Heart left ventricle (tissue), 13 donors: ENCODE measurements around the gene KRT9.

ENCODE experiments used
- CTCF ChIP-seq, 12 donors: fragments of 200-600 bp; sonication (generic) in 4 of 12; IDR thresholded peaks; one replicate each; pipeline versions ENCODE4 v1.5.0 to v1.8.0; 2018 to 2022; ENCODE audit warnings: antibody characterized with exemption in 12 of 12, mild to moderate bottlenecking in 5 of 12
- POLR2A ChIP-seq, 2 donors: fragments of 450-650 bp; IDR thresholded peaks; one replicate each; pipeline ENCODE4 v1.6.1; 2017; ENCODE audit warnings: antibody characterized with exemption in 2 of 2, mild to moderate bottlenecking in 2 of 2, moderate library complexity in 2 of 2
- donor health status: ischemic (EF 13 %, LVEDD 7.1; RV severe dilation, severe dysfunction).
- donor health status: DM: no; HTN: yes; CAD: no.
- donor health status: DM: no; HTN: no; CAD: no.
- donor health status: ischemic (EF 25% LVEDD 6.9; RV normal size, moderate dysfunction).
- donor health status: ischemic (EF 25% LVEDD 5.7; RV mildly dilated, moderate dysfunction).
- donor health status: ischemic (EF 35%, LVEDD 5.7; RV mildly dilated, moderate dysfunction).
- donor health status: nonischemic (EF 11% LVEDD 7.7; RV severe dilation, severe dysfunction).
- donor health status: DM: yes; HTN: yes; CAD: no.
- donor health status: PGD.
- donor health status: ischemic (EF 29% LVEDD 5.4; RV normal size, mild dysfunction).
- donor health status: nonischemic (EF 23%, LVEDD 6.1; RV moderate dilation, normal function).

- TF ChIP-seq CTCF (IDR thresholded peaks at IDR 0.05) (no peak), POLR2A (IDR thresholded peaks at IDR 0.05) (no peak)
Measured at GRCh38 chr17:41559548-41559947, 12.3 kb downstream of the KRT9 start.
